Measurements from ENCODE around the gene MLYCD.

MLYCD gene

DNA sequence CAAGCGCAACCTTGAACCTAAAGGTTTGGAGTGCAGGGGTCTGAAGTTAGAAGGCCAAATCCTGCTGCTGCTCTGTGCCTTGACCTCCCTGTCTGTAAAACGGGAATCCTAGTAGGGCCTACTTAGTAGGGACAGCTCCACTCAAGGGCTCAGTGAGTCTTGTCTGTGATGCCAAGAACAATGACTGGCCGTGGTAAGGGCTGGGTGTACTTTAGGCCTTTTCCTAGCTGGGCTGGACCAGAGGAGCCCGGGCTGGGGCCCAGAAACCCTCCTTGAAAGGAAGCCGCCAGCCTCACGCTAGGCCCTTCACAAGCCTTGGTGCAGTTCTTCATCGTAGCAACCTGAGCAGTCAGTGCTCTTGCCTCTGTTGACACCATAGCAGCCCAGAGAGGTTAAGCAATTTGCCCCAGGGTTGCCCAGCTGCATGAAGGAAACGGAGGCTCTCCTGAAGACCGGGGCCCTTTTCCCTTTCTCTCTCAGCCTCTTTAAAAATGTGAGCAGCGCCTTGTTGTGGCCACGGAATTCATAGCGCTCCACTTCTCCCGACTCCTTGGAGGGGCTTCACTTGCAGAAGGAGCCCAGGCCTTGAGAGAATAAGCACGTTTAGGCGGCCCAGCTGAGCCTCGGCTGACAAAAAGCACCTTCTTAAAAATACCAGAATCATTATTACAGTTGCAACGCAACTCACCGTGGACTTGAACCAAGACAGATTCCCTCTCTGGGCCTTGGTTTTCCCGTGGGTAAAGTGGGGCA, 73.5 kb downstream of the MLYCD start:
- no peak for DNase-seq

DNA sequence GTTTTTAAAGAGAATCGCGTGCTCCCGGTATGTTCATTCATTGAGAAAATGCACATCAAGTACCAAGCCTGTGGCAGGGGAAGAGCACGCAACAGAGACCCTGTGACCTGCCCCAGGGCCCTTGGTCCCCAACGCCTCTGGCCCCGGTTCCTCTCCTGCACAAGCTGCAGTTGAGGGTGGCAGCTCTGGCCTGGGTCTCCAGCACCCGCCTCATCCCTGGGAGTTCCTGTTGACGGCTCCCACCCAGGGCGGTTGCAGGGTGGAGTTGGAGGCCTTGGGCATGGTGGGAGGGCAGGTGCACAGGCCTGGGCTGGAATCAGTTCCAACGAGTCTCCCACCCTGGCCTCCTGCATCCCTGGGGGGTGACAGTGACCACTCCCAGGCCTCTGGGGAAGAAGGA, 74.2 kb downstream of the MLYCD start:
- DNase-seq, result no peak

DNA sequence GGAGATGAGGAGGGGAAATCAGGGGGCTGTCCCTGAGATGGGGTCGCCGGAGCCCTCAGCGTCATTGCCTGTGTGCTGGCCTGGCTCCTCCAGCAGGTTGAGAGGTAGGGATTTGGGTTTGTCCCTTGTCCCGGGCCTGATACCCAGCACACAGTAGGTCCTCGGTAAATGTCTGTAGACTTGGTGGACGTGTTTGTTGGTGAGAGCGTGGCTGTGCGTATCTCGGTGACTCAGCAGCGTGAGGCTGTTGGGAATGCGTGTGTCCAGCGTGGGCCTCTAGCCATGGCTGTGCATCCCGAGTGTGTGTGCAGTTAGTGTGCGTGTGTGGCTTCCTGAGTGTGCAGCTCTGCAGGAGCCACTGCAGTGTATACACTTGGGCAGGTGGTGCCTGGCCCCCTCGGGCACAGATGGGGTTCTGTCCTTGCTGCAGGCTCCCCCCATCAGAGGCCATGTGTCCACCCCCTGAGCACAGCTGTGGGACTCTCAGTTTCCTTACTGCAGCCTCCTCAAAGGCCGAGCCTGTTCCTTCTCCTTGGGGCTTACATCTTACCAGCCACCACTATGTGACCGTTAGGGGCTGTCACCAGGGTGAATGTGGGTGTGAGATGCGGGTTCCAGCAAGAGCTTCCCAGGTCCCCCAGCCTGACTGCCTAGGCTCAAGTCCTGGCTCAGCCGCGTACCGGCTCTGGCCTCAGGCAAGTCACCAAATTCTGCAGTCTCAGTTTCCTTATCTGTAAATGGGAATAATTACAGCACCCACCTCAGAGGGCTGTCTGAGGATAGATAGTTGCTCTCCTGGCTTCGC, 74.9 kb downstream of the MLYCD start:
- DNase-seq, result no peak

DNA sequence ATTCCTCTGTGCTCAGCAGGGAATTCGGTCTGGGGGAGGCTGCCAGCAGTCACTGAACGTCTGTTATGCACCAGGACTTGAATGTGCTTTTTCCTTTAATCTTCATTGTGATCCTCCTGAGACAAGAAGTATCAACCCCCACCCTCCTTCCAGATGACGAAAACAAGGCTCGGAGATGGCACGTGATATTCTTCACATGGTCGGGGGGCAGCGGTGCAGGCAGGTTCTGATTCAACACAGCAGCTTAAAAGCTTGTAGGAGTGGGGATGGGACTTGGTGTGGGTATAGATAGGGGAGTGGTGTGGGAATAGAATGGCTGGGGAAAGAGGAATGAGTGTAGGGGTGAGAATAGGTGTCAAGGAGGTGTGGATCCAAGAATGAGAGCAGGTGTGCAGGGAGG, 75.6 kb downstream of the MLYCD start:
- no peak for DNase-seq

DNA sequence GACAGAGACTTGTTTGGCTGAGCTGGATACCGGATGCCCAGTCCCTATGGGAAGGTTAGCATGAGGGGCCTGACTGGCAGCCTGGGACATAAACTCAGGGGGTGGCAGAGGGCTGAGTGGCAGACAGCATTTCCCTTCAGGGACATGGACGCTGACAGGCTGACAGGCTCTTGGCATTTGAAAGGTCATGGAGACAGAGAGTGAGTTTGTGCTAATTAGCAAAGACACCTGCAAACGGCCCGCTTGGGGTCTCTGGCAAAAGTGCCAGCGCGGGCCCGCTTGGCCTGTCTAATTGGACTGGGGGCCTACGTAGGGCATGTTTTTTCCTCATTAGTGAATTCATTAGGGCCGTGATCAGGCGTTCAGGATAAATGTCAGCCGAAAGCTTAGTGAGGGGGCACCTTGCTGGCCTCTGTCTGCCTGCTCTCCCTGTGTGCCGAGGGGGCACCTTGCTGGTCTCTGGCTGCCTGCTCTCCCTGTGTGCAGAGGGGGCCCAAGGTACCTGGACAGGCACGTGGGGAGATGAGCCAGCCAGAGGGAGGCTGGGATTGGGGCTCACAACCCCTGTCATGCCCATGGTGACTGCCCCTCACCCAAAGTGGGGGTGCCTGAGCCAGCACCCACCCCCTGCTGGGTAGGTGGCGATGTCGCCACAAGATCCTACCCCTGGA, 76.8 kb downstream of the MLYCD start:
- DNase-seq, result no peak

Measured in SHP77 (cell line).